Putamen (tissue), 1 donor: ENCODE results near the gene PSMC3.

Source experiments
- DNase-seq: peaks from one replicate; pipeline ENCODE4 v3.0.0-alpha.2; 2016; ENCODE audit warnings: low spot score

PSMC3 gene

GRCh38 chr11:47413351-47413750 lies 12.9 kb downstream of the PSMC3 start:
- DNase-seq: no peak

- DNase-seq: no peak
Observed at GRCh38 chr11:47411884-47412746, 14.1 kb downstream of the PSMC3 start.

- DNase-seq: no peak
Observed at GRCh38 chr11:47410370-47411264, 15.6 kb downstream of the PSMC3 start.

GRCh38 chr11:47409440-47410369 lies 16.5 kb downstream of the PSMC3 start:
- no peak for DNase-seq

DNA sequence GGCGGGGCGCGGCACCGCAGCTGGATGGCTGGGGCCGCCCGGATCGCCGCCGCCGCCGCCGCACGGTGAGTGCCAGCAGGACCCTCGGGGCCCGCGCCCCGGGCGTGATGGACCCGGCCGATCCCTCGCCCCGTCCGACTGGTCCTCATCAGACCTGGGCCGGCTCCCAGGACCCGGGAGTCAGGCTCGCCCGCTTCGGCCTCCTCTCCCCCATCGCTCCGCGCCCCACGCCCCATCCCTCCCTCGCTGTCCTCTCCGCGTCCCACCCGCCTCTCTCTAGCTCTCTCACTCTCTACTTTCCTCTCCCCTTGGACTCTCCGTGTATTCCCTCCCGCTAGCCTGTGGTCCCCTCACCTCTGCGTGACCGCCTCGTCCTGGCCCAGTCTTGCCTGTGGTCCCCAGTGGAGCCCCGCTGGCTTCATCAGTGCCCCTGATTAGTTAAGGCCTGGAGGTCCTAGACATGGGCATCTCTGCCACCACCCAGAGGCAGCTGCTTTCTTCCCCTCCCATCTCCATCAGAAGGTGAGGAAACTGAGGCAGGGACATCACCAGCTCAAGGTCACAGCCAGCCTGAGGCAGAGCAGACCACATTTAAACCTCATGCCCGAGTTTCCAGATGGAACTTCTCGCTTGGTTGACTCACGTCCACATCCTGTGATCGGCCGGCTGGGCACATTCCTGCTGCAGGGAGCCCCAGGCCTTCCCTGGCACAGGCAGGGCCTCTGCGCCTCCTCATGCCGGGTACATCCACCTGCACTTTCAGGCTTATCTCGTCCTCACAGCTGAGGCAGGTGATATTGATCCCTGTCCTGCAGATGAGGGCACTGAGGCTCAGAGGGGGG lies 17.4 kb downstream of the PSMC3 start:
- DNase-seq: no peak

GRCh38 chr11:47407746-47408590 lies 18.3 kb downstream of the PSMC3 start, which contains the start of gene SLC39A13:
Gene SLC39A13 (plus strand): TSS chr11:47408590. CDS start chr11:47410095, 1,505 bp downstream.
- peak; percentile 95 for DNase-seq

DNA sequence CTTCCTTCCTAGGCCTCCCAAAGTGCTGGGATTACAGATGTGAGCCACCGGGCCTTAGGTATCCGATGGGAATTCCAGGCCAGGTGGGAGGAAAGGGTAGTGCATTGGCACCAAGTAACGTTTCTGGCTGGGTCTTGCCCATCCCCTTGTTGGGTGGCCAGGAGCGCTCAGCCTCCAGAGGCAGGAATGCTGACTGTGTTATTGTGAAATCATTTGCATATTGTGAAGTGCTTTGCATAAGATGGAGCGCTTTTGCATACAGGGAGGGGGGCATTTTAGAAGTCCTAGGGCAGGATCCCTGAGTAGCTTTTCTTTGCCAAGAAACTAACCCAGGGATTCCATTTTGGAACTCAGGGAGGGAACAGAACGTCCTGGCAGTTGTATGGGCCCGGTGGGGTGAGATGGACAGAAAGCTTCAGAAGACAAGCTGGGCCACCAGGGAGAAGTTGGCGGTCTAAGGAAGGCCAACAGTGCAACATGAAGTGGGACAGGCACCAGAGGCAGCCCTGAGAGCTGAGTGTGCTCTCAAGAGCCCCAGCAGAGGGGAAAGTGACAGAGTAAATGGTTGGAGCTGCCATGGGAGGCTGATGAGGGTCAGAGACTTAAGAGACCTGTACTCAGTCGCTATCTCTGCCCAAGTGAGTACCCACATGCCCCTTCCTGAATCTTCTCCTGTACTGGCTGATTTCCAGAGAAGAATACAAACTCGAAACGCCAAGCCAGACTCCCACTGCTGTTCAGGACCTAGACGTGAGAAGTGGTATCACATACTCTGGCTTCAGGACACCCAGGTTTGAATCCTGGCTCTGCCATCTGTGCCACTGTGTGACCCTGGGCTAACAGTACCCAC lies 19.1 kb downstream of the PSMC3 start:
- no peak for DNase-seq

- no peak for DNase-seq
Observed at GRCh38 chr11:47403571-47403970, 22.7 kb downstream of the PSMC3 start.

- DNase-seq: no peak
Observed at GRCh38 chr11:47403135-47403534, 23.1 kb downstream of the PSMC3 start.

DNA sequence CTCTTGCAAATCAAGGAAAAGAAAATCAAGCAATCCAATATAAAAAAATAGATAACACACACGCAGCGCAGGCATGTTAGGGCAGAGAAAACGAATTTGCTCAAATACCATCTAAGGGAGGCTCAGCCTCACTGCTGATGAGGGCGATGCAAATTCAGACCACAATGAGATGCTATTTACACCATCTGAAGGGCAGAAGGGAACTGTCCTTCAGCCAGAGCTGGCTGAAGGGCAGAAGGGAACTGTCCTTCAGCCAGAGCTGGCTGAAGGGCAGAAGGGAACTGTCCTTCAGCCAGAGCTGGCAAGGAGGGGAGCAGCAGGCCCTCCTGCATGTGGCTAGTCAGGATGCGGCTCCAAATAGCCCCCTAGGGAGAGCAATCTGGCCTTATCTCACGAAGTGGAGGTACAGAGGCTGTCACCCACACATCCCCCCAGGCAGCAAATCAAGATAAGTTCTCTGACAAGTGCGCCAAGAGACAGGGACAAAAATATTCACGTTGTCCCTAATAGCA lies 25.4 kb downstream of the PSMC3 start:
- no peak for DNase-seq

- DNase-seq: no peak
Observed at GRCh38 chr11:47399860-47400767, 26.1 kb downstream of the PSMC3 start.

GRCh38 chr11:47398551-47398950 lies 27.7 kb downstream of the PSMC3 start:
- DNase-seq: no peak

GRCh38 chr11:47398011-47398410 lies 28.2 kb downstream of the PSMC3 start:
- no peak for DNase-seq

DNA sequence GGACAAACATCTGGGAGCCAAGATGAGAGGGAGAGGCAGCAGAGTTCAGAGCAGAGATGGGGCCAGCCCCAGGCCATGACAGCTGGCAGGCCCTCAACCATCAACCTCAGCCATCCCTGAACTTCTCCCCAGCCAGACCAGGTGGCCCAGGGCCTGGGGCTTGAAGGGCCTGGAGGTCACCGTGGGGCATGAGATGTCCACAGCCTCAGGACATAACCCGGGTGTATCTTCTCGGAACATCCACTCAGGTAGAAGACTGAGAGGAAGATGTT lies 30.3 kb downstream of the PSMC3 start:
- no peak for DNase-seq

GRCh38 chr11:47395223-47396048 lies 30.8 kb downstream of the PSMC3 start:
- no peak for DNase-seq

GRCh38 chr11:47394322-47395222 lies 31.7 kb downstream of the PSMC3 start:
- DNase-seq: no peak
